HCT116 (cell line): ENCODE data around the gene CHST1. TPM values are rescaled to one million over a fixed set of nuclear protein-coding genes. Genes with fewer than 3 reads are reported as not detected.

Experiments
- ATAC-seq: fragments of 200-7000 bp; cut with Tn5 transposase; 2 replicates; pipeline ENCODE4 v1.9.1; 2020; ENCODE audit warnings: mild to moderate bottlenecking, moderate library complexity
- BruUV-seq: library from RNA; stranded (reverse); fragments of 400-500 nt; replicated peaks from 2 replicates; lab custom pipeline; 2021; lab: Mats Ljungman, UMichigan
- CTCF ChIA-PET: fragments of 300-600 bp; sonication (Branson Sonifier 250); formaldehyde crosslinking; loops from one replicate; lab custom pipeline; 2021; ENCODE audit warnings: antibody characterized with exemption; lab: Charles Lee
- POLR2A ChIA-PET: fragments of 300-600, 350-600 bp; sonication (Branson Sonifier 250); formaldehyde crosslinking; loops from one replicate; lab custom pipeline; 2021; ENCODE audit warnings: antibody characterized with exemption; lab: Charles Lee
- RAD21 ChIA-PET, 2 experiments: fragments of 300-600 bp; sonication (Branson Sonifier 250); formaldehyde crosslinking; loops; one replicate each; lab custom pipeline; 2023; ENCODE audit warnings: low total read pairs in 2 of 2; ENCODE audit not compliant: uncharacterized antibody in 2 of 2, unreplicated experiment in 2 of 2, low non-redundant PET in 1 of 2; lab: Charles Lee
- DNase-seq: peaks from one replicate; pipeline ENCODE4 v3.0.0-alpha.2; 2010; ENCODE audit warnings: low read depth, low spot score
- H2AFZ ChIP-seq: fragments of 200-600 bp; shearing (Covaris generic), sonication (generic); 2 replicates; pipeline ENCODE4 v1.6.1; 2017; ENCODE audit warnings: low read depth, mixed run types, mixed read lengths, antibody characterized with exemption, low read length; ENCODE audit not compliant: poor library complexity, severe bottlenecking
- H3K27ac ChIP-seq: 2 replicates; pipeline ENCODE4 v1.5.1; 2012; ENCODE audit warnings: low read depth, low read length
- H3K27me3 ChIP-seq: fragments of 200-600 bp; sonication (generic); 2 replicates; pipeline ENCODE4 v1.6.1; 2016; ENCODE audit warnings: mixed run types, low read length, mixed read lengths; ENCODE audit not compliant: insufficient read depth
- H3K36me3 ChIP-seq, 2 experiments: fragments of 200-500 bp in 1 of 2; fragments of 200-600 bp in 1 of 2; sonication (Bioruptor generic) in 1 of 2; sonication (generic) in 1 of 2; 2 replicates each; pipeline versions ENCODE4 v1.5.1 to v1.6.1; 2014 to 2016; ENCODE audit warnings: low read length in 2 of 2, inconsistent platforms in 1 of 2, mixed read lengths in 1 of 2, mixed run types in 1 of 2; ENCODE audit not compliant: insufficient read depth in 2 of 2, control insufficient read depth in 1 of 2
- H3K4me1 ChIP-seq, 2 experiments: fragments of 200-600 bp in 1 of 2; sonication (generic) in 1 of 2; 2 replicates each; pipeline versions ENCODE4 v1.5.1 to v1.6.1; 2012 to 2017; ENCODE audit warnings: low read length in 2 of 2, inconsistent platforms in 1 of 2, mild to moderate bottlenecking in 1 of 2, mixed read lengths in 1 of 2, mixed run types in 1 of 2, moderate library complexity in 1 of 2; ENCODE audit not compliant: insufficient read depth in 2 of 2, control insufficient read depth in 1 of 2
- H3K4me2 ChIP-seq: fragments of 200-600 bp; sonication (generic); 2 replicates; pipeline ENCODE4 v1.6.1; 2017; ENCODE audit warnings: mixed run types, low read length, mixed read lengths
- H3K4me3 ChIP-seq, 2 experiments: fragments of 200-600 bp in 1 of 2; sonication (generic) in 1 of 2; replicated peaks in 1 of 2; 2 replicates each; pipeline ENCODE4 v1.5.1; 2011 to 2016; ENCODE audit warnings: low read length in 2 of 2, control low read depth in 1 of 2, low read depth in 1 of 2, mild to moderate bottlenecking in 1 of 2, mixed read lengths in 1 of 2, mixed run types in 1 of 2
- H3K79me2 ChIP-seq: fragments of 200-600 bp; sonication (generic); 2 replicates; pipeline ENCODE4 v1.6.1; 2017; ENCODE audit warnings: mild to moderate bottlenecking, mixed run types, low read length, moderate library complexity, mixed read lengths; ENCODE audit not compliant: insufficient read depth
- H3K9ac ChIP-seq: fragments of 200-600 bp; sonication (generic); 2 replicates; pipeline ENCODE4 v1.6.1; 2016; ENCODE audit warnings: low read length, mixed read lengths
- H3K9me2 ChIP-seq: fragments of 200-600 bp; sonication (generic), shearing (Covaris generic); 2 replicates; pipeline ENCODE4 v1.6.1; 2017; ENCODE audit warnings: mixed run types, mild to moderate bottlenecking, moderate library complexity; ENCODE audit not compliant: insufficient read depth
- H3K9me3 ChIP-seq, 2 experiments: fragments of 200-500 bp in 1 of 2; fragments of 200-600 bp in 1 of 2; sonication (Bioruptor generic) in 1 of 2; sonication (generic) in 1 of 2; 2 replicates each; pipeline ENCODE4 v1.6.1; 2014 to 2017; ENCODE audit warnings: low read length in 2 of 2, mixed read lengths in 2 of 2, inconsistent platforms in 1 of 2, low read depth in 1 of 2, mild to moderate bottlenecking in 1 of 2, mixed run types in 1 of 2, moderate library complexity in 1 of 2; ENCODE audit not compliant: control insufficient read depth in 1 of 2, insufficient read depth in 1 of 2
- H4K20me1 ChIP-seq: fragments of 200-600 bp; sonication (generic), shearing (Covaris generic); 2 replicates; pipeline ENCODE4 v1.6.1; 2017; ENCODE audit warnings: mixed run types, mild to moderate bottlenecking, moderate library complexity; ENCODE audit not compliant: insufficient read depth
- CBX3 ChIP-seq: IDR thresholded peaks from 2 replicates; pipeline ENCODE4 v1.6.1; 2012; ENCODE audit warnings: low read depth
- CTCF ChIP-seq, 3 experiments: fragments of 200-600 bp in 1 of 3; sonication (generic) in 1 of 3; IDR thresholded peaks in 2 of 3; conservative IDR thresholded peaks in 1 of 3; 2 replicates each; pipeline ENCODE4 v1.5.1; 2012 to 2017; ENCODE audit warnings: low read depth in 2 of 3, low read length in 2 of 3, antibody characterized with exemption in 1 of 3, borderline replicate concordance in 1 of 3, control low read depth in 1 of 3, mild to moderate bottlenecking in 1 of 3, mixed read lengths in 1 of 3, mixed run types in 1 of 3, moderate library complexity in 1 of 3; ENCODE audit not compliant: insufficient read depth in 1 of 3
- EGR1 ChIP-seq: IDR thresholded peaks from 2 replicates; pipeline ENCODE4 v1.6.1; 2012; ENCODE audit warnings: low read depth
- EZH2 ChIP-seq: fragments of 200-600 bp; sonication (generic); IDR thresholded peaks from 2 replicates; pipeline ENCODE4 v1.6.1; 2017; ENCODE audit warnings: antibody characterized with exemption, mixed run types
- JUND ChIP-seq: IDR thresholded peaks from 2 replicates; pipeline ENCODE4 v1.6.1; 2012
- RAD21 ChIP-seq: IDR thresholded peaks from 2 replicates; pipeline ENCODE4 v1.6.1; 2012; ENCODE audit warnings: low read depth, mild to moderate bottlenecking
- SIN3A ChIP-seq: IDR thresholded peaks from 2 replicates; pipeline ENCODE4 v1.6.1; 2012; ENCODE audit warnings: low read depth
- SP1 ChIP-seq: IDR thresholded peaks from 2 replicates; pipeline ENCODE4 v1.6.1; 2012; ENCODE audit warnings: low read depth
- SRF ChIP-seq: IDR thresholded peaks from 2 replicates; pipeline ENCODE4 v1.6.1; 2012; ENCODE audit warnings: low read depth
- TCF7L2 ChIP-seq: IDR thresholded peaks from 2 replicates; pipeline ENCODE4 v1.7.0; 2011; ENCODE audit warnings: borderline replicate concordance, inconsistent platforms; ENCODE audit not compliant: insufficient read depth, insufficient read length; ENCODE audit errors: extremely low read depth
- YY1 ChIP-seq: IDR thresholded peaks from 2 replicates; pipeline ENCODE4 v1.6.1; 2011; ENCODE audit warnings: low read length, low read depth, moderate library complexity, mild to moderate bottlenecking; ENCODE audit not compliant: insufficient replicate concordance; ENCODE audit errors: extremely low read depth
- ZBTB33 ChIP-seq: IDR thresholded peaks from 2 replicates; pipeline ENCODE4 v1.6.1; 2011; ENCODE audit warnings: mild to moderate bottlenecking, low read length, moderate library complexity; ENCODE audit not compliant: insufficient replicate concordance; ENCODE audit errors: extremely low read depth
- ZFX ChIP-seq: fragments of 450-650 bp; IDR thresholded peaks from 2 replicates; pipeline ENCODE4 v1.6.1; 2017
- ZNF274 ChIP-seq: fragments of 200-500 bp; sonication (Bioruptor generic); IDR thresholded peaks from 2 replicates; pipeline ENCODE4 v1.6.1; 2014; ENCODE audit warnings: mild to moderate bottlenecking, low read depth, low read length, inconsistent platforms
- intact Hi-C: fragments of 100-400 bp; cut with micrococcal nuclease; formaldehyde crosslinking; loops from 2 replicates; pipeline ENCODE4 v1.10.0; 2022
- total RNA-seq: library from RNA; stranded (reverse); gene quantifications from one replicate; pipeline ENCODE4 v1.2.1, GENCODE V29; 2021; ENCODE audit not compliant: unreplicated experiment

The CHST1 gene
- total RNA-seq, 1 experiment from 2014 or later, result 0.69 TPM

- H3K36me3 ChIP-seq, result no peaks in the 10 kb centered on the region
- H3K4me1 ChIP-seq, result no peaks in the 10 kb centered on the region
- ATAC-seq (no peak), DNase-seq (no peak)
- ChIA-PET POLR2A (no interaction called here), CTCF (no interaction called here), RAD21 (no interaction called here)
- intact Hi-C loops, result no loop called here
- no peak overlapping the region for H3K4me3 ChIP-seq
- no peak overlapping the region for H3K27ac ChIP-seq
- no peak overlapping the region for H3K9ac ChIP-seq
- H3K4me2 ChIP-seq, result no peak overlapping the region
- H3K9me2 ChIP-seq, result no peaks in the 10 kb centered on the region
- TF ChIP-seq SIN3A (no peak), CTCF (IDR thresholded peaks at IDR 0.05 in 2 of 3, conservative IDR thresholded peaks at IDR 0.05 in 1 of 3; ENCODE audit: borderline replicate concordance in 1 of 3, insufficient read depth in 1 of 3, low read depth in 2 of 3, low read length in 2 of 3) (no peak), ZBTB33 (no peak), CBX3 (no peak), JUND (no peak), ZNF274 (no peak), RAD21 (no peak), EGR1 (no peak), SP1 (no peak), ZFX (no peak), TCF7L2 (no peak), EZH2 (no peak), SRF (no peak), YY1 (no peak)
- BruUV-seq, result no TSS peak
- H3K9me3 ChIP-seq, result no peaks in the 10 kb centered on the region; a peak in 1 of 4 replicates
- H2AFZ ChIP-seq, result no peak overlapping the region
- H3K27me3 ChIP-seq, result peaks cover 34% of the 10 kb centered on the region; the same call in 1 of the 2 replicates
- H4K20me1 ChIP-seq, result no peaks in the 10 kb centered on the region
- H3K79me2 ChIP-seq, result no peaks in the 10 kb centered on the region
Observed at GRCh38 chr11:45605051-45605450, 60.4 kb downstream of the CHST1 start.
